Heart right ventricle (tissue), 16 donors: ENCODE data around the gene NME5. TPM values are rescaled to one million over a fixed set of nuclear protein-coding genes. Genes with fewer than 3 reads are reported as not detected.

ENCODE experiments used
- ATAC-seq, 8 donors: fragments of 200-7000 bp; cut with Tn5 transposase; one replicate each; pipeline ENCODE4 v1.9.1; 2020; ENCODE audit warnings: mild to moderate bottlenecking in 8 of 8, moderate library complexity in 8 of 8, moderate number of reproducible peaks in 1 of 8
- DNase-seq, 2 donors: peaks; one replicate each; pipeline ENCODE4 v3.0.0-alpha.2; 2020
- H3K27ac ChIP-seq, 10 donors: fragments of 200-600 bp; sonication (generic) in 2 of 10; one replicate each; pipeline versions ENCODE4 v1.5.0 to v1.8.0; 2020 to 2022; ENCODE audit warnings: mild to moderate bottlenecking in 3 of 10
- H3K27me3 ChIP-seq, 7 donors: fragments of 200-600 bp; one replicate each; pipeline ENCODE4 v1.8.0; 2021 to 2022; ENCODE audit warnings: mild to moderate bottlenecking in 2 of 7
- H3K36me3 ChIP-seq, 9 donors: fragments of 200-600 bp; sonication (generic) in 1 of 9; one replicate each; pipeline versions ENCODE4 v1.5.0 to v1.8.0; 2020 to 2022; ENCODE audit warnings: mild to moderate bottlenecking in 2 of 9
- H3K4me1 ChIP-seq, 9 donors: fragments of 200-600 bp; sonication (generic) in 1 of 9; one replicate each; pipeline versions ENCODE4 v1.5.0 to v1.8.0; 2020 to 2022; ENCODE audit warnings: mild to moderate bottlenecking in 4 of 9
- H3K4me3 ChIP-seq, 10 donors: fragments of 200-600 bp; sonication (generic) in 2 of 10; one replicate each; pipeline versions ENCODE4 v1.5.0 to v1.8.0; 2020 to 2022; ENCODE audit warnings: mild to moderate bottlenecking in 7 of 10, moderate library complexity in 2 of 10
- H3K9me3 ChIP-seq, 11 donors: fragments of 200-600 bp in 10 of 11; sonication (generic) in 2 of 11; one replicate each; pipeline versions ENCODE4 v1.5.0 to v1.8.0; 2013 to 2022; ENCODE audit warnings: mild to moderate bottlenecking in 2 of 11, control low read depth in 1 of 11, moderate library complexity in 1 of 11
- CTCF ChIP-seq, 9 donors: fragments of 200-600 bp; sonication (generic) in 2 of 9; IDR thresholded peaks; one replicate each; pipeline versions ENCODE4 v1.5.0 to v1.8.0; 2021 to 2022; ENCODE audit warnings: antibody characterized with exemption in 9 of 9, mild to moderate bottlenecking in 5 of 9, moderate library complexity in 1 of 9
- WGBS, 2 donors: extraction: QIAGEN DNeasy Blood & Tissue Kit; methylation state at CpG; one replicate each; pipeline ENCODE4 v1.1.7; 2013; ENCODE audit warnings: inconsistent platforms in 1 of 2; 5-methylcytosine and 5-hydroxymethylcytosine counted together
- intact Hi-C, 10 donors: fragments of 100-400 bp; cut with DNase I; formaldehyde crosslinking; loops; one replicate each; pipeline versions ENCODE4 v1.11.1 to v1.14.2; 2022
- polyA plus RNA-seq, 2 donors: library from polyadenylated mRNA; stranded (reverse); fragments of 200-250 nt; gene quantifications; one replicate each; pipeline ENCODE4 v1.2.3, GENCODE V29; 2013
- total RNA-seq, 10 donors: library from RNA; stranded (reverse); fragmentation: NEBNext Ultra II Directional in 3 of 10; extraction: Animal tissue kit (Norgen Biotek cat#: 25700) in 3 of 10; gene quantifications; one replicate each; pipeline versions ENCODE4 v1.2.1 to v1.2.4, GENCODE V29; 2021 to 2023
- donor health status: Arrhythmogenic right ventricular cardiomyopathy.
- donor health status: ischemic (EF 13 %, LVEDD 7.1; RV severe dilation, severe dysfunction).
- donor health status: healthy with polysubstance abuse.
- donor health status: DM: no; HTN: yes; CAD: no.
- donor health status: DM: no; HTN: no; CAD: no.
- donor health status: ischemic (EF 25% LVEDD 6.9; RV normal size, moderate dysfunction).
- donor health status: ischemic (EF 25% LVEDD 5.7; RV mildly dilated, moderate dysfunction).
- donor health status: healthy.
- donor health status: DM: yes; HTN: yes; CAD: no.
- donor health status: Ischemic cardiomyopathy.
- donor health status: ischemic (EF 35%, LVEDD 5.7; RV mildly dilated, moderate dysfunction).
- donor health status: nonischemic (EF 11% LVEDD 7.7; RV severe dilation, severe dysfunction).
- donor health status: DM: yes; HTN: yes; CAD: no.
- donor health status: PGD.
- donor health status: ischemic (EF 29% LVEDD 5.4; RV normal size, mild dysfunction).
- donor health status: nonischemic (EF 23%, LVEDD 6.1; RV moderate dilation, normal function).

NME5 gene
- total and polyA plus RNA-seq, 12 donors = 2.0 to 9.4 (median 3.9) TPM

- Histone ChIP-seq H3K36me3 (no peaks in the 10 kb centered on the region), H3K27me3 (peaks cover 0 to 6% (median 0%) of the 10 kb centered on the region in 7 donors), H3K9me3 (no peaks in the 10 kb centered on the region), H3K4me1 (peaks cover 0 to 6% (median 0%) of the 10 kb centered on the region in 9 donors), H3K27ac (no peak overlapping the region), H3K4me3 (no peak overlapping the region)
- DNase-seq (no peak), ATAC-seq (no peak)
- no peak for TF ChIP-seq CTCF (IDR thresholded peaks at IDR 0.05)
- intact Hi-C loops = loop anchor here in 7 of 10 donors (1.0 to 5.0 kb wide), 4 partner anchors 29 to 36 kb away; partner anchors contain the start of gene FAM13B (in 1 of the 7)
- 90 to 95% methylated on average over 8 of the region's 8 CpGs for WGBS, 2 donors
These were observed 71.3 kb downstream of the NME5 start for GRCh38 chr5:138067945-138068344.

Other genes starting within 250 kb of the NME5 start
- 1 to 10 TPM in 3 of 10 donors, under 1 TPM in 6, not detected in 1; 0.42 to 1.7 (median 0.53) TPM for gene PKD2L2, start 250.0 kb downstream of the NME5 start, total RNA-seq
- under 1 TPM in 1 of 2 donors, not detected in 1; 0.06 TPM for gene PKD2L2, start 250.0 kb downstream of the NME5 start, polyA plus RNA-seq
- 10 to 100 TPM; 22.4 to 47.4 (median 32.1) TPM for gene FAM13B, start 106.3 kb downstream of the NME5 start, total RNA-seq
- 10 to 100 TPM in 1 of 2 donors, 1 to 10 TPM in 1; 8.8 to 12.1 TPM for gene FAM13B, start 106.3 kb downstream of the NME5 start, polyA plus RNA-seq
- not detected for gene WNT8A, start 55.4 kb downstream of the NME5 start, total RNA-seq
- gene WNT8A, start 55.4 kb downstream of the NME5 start, polyA plus RNA-seq = not detected
- 10 to 100 TPM; 16.6 to 33.3 (median 22.7) TPM for gene BRD8, start 39.2 kb upstream of the NME5 start, total RNA-seq
- gene BRD8, start 39.2 kb upstream of the NME5 start, polyA plus RNA-seq = 10 to 100 TPM; 13.0 to 35.9 TPM
- gene KIF20A, start 39.7 kb upstream of the NME5 start, total RNA-seq = 1 to 10 TPM in 2 of 10 donors, under 1 TPM in 6, not detected in 2; 0.13 to 9.3 (median 0.55) TPM
- under 1 TPM; 0.12 to 0.29 TPM for gene KIF20A, start 39.7 kb upstream of the NME5 start, polyA plus RNA-seq
- 10 to 100 TPM; 14.6 to 23.0 (median 17.8) TPM for gene CDC23, start 73.9 kb upstream of the NME5 start, total RNA-seq
- gene CDC23, start 73.9 kb upstream of the NME5 start, polyA plus RNA-seq = 10 to 100 TPM; 10.5 to 12.9 TPM
- 1 to 10 TPM in 1 of 10 donors, under 1 TPM in 8, not detected in 1; 0.15 to 1.7 (median 0.87) TPM for gene GFRA3, start 135.2 kb upstream of the NME5 start, total RNA-seq
- 1 to 10 TPM in 1 of 2 donors, under 1 TPM in 1; 0.59 to 1.4 TPM for gene GFRA3, start 135.2 kb upstream of the NME5 start, polyA plus RNA-seq
- under 1 TPM in 5 of 10 donors, not detected in 5; 0.13 to 0.74 (median 0.38) TPM for gene CDC25C, start 192.4 kb upstream of the NME5 start, total RNA-seq
- under 1 TPM in 1 of 2 donors, not detected in 1; 0.03 TPM for gene CDC25C, start 192.4 kb upstream of the NME5 start, polyA plus RNA-seq
- gene FAM53C, start 198.8 kb upstream of the NME5 start, total RNA-seq = 10 to 100 TPM; 20.4 to 29.9 (median 25.1) TPM
- gene FAM53C, start 198.8 kb upstream of the NME5 start, polyA plus RNA-seq = 10 to 100 TPM in 1 of 2 donors, 1 to 10 TPM in 1; 8.8 to 14.9 TPM
- gene KDM3B, start 213.3 kb upstream of the NME5 start, total RNA-seq = 10 to 100 TPM; 31.9 to 57.3 (median 48.3) TPM
- 10 to 100 TPM; 11.9 to 22.4 TPM for gene KDM3B, start 213.3 kb upstream of the NME5 start, polyA plus RNA-seq